Mesenchymal stem cell (in vitro differentiated cells and primary cell): Measurements from ENCODE around the gene LSM10. TPM values are rescaled to one million over a fixed set of nuclear protein-coding genes. Genes with fewer than 3 reads are reported as not detected.

Experiments
- DNase-seq: peaks from one replicate; pipeline ENCODE4 v3.0.0-alpha.2; 2013
- H2AFZ ChIP-seq: one replicate; pipeline ENCODE4 v1.6.1; 2013; ENCODE audit warnings: low read depth, mild to moderate bottlenecking, control low read depth, inconsistent platforms, low read length, moderate library complexity
- H2AK5ac ChIP-seq: 2 replicates; pipeline ENCODE4 v1.6.1; 2013; ENCODE audit warnings: low read length, moderate library complexity, mild to moderate bottlenecking, inconsistent platforms; ENCODE audit not compliant: severe bottlenecking
- H2BK120ac ChIP-seq: one replicate; pipeline ENCODE4 v1.6.1; 2013; ENCODE audit warnings: low read depth, mild to moderate bottlenecking, inconsistent platforms, low read length, moderate library complexity
- H2BK12ac ChIP-seq, 2 experiments: one replicate each; pipeline ENCODE4 v1.6.1; 2013; ENCODE audit warnings: inconsistent platforms in 2 of 2, low read length in 2 of 2, mild to moderate bottlenecking in 2 of 2, moderate library complexity in 2 of 2, control low read depth in 1 of 2
- H2BK15ac ChIP-seq: one replicate; pipeline ENCODE4 v1.6.1; 2013; ENCODE audit warnings: mild to moderate bottlenecking, low read depth, inconsistent platforms; ENCODE audit not compliant: poor library complexity, severe bottlenecking
- H2BK5ac ChIP-seq: 2 replicates; pipeline ENCODE4 v1.6.1; 2013; ENCODE audit warnings: low read depth, mild to moderate bottlenecking, low read length, control low read depth, inconsistent platforms; ENCODE audit not compliant: poor library complexity, severe bottlenecking
- H3K14ac ChIP-seq, 2 experiments: one replicate each; pipeline ENCODE4 v1.6.1; 2013; ENCODE audit warnings: inconsistent platforms in 2 of 2, low read length in 2 of 2, control low read depth in 1 of 2, mild to moderate bottlenecking in 1 of 2, moderate library complexity in 1 of 2
- H3K18ac ChIP-seq, 2 experiments: one replicate each; pipeline ENCODE4 v1.6.1; 2013; ENCODE audit warnings: inconsistent platforms in 2 of 2, low read length in 2 of 2, control low read depth in 1 of 2, low read depth in 1 of 2, mild to moderate bottlenecking in 1 of 2
- H3K23ac ChIP-seq, 2 experiments: one replicate each; pipeline ENCODE4 v1.6.1; 2013; ENCODE audit warnings: inconsistent platforms in 2 of 2, low read length in 2 of 2, mild to moderate bottlenecking in 2 of 2, moderate library complexity in 2 of 2, control low read depth in 1 of 2
- H3K27ac ChIP-seq: 2 replicates; pipeline ENCODE4 v1.5.1; 2013; ENCODE audit warnings: mild to moderate bottlenecking, moderate library complexity, low read length, control low read depth, inconsistent platforms; ENCODE audit not compliant: poor library complexity, severe bottlenecking
- H3K27me3 ChIP-seq, 2 experiments: 2 replicates each; pipeline versions ENCODE4 v1.6.1 to v1.7.0; 2013; ENCODE audit warnings: low read length in 2 of 2, mild to moderate bottlenecking in 2 of 2, moderate library complexity in 2 of 2, control low read depth in 1 of 2, inconsistent platforms in 1 of 2; ENCODE audit not compliant: control insufficient read depth in 1 of 2, insufficient read depth in 1 of 2
- H3K36me3 ChIP-seq, 2 experiments: 2 replicates each; pipeline versions ENCODE4 v1.6.1 to v1.7.0; 2013; ENCODE audit warnings: low read length in 2 of 2, control low read depth in 1 of 2, inconsistent platforms in 1 of 2, low read depth in 1 of 2, mild to moderate bottlenecking in 1 of 2; ENCODE audit not compliant: insufficient read depth in 2 of 2, control insufficient read depth in 1 of 2
- H3K4ac ChIP-seq, 2 experiments: one replicate each; pipeline ENCODE4 v1.6.1; 2013; ENCODE audit warnings: inconsistent platforms in 2 of 2, low read length in 2 of 2, mild to moderate bottlenecking in 2 of 2, moderate library complexity in 2 of 2, control low read depth in 1 of 2, low read depth in 1 of 2
- H3K4me1 ChIP-seq: 2 replicates; pipeline ENCODE4 v1.6.1; 2013; ENCODE audit warnings: low read depth, low read length, control low read depth; ENCODE audit not compliant: control insufficient read depth, insufficient read depth
- H3K4me2 ChIP-seq: 2 replicates; pipeline ENCODE4 v1.6.1; 2013; ENCODE audit warnings: low read length, mild to moderate bottlenecking, inconsistent platforms; ENCODE audit not compliant: poor library complexity, severe bottlenecking
- H3K4me3 ChIP-seq, 2 experiments: 2 replicates each; pipeline versions ENCODE4 v1.5.1 to v1.7.0; 2013; ENCODE audit warnings: low read length in 2 of 2, mild to moderate bottlenecking in 2 of 2, control low read depth in 1 of 2, low read depth in 1 of 2; ENCODE audit not compliant: insufficient read depth in 1 of 2
- H3K79me1 ChIP-seq: replicated peaks from 2 replicates; pipeline ENCODE4 v1.6.1; 2013; ENCODE audit warnings: mild to moderate bottlenecking, control low read depth, low read length, inconsistent platforms; ENCODE audit not compliant: poor library complexity, severe bottlenecking
- H3K9ac ChIP-seq: 2 replicates; pipeline ENCODE4 v1.7.0; 2013; ENCODE audit warnings: mild to moderate bottlenecking, low read length, moderate library complexity
- H3K9me3 ChIP-seq: 2 replicates; pipeline ENCODE4 v1.7.0; 2013; ENCODE audit warnings: mild to moderate bottlenecking, low read length; ENCODE audit not compliant: control insufficient read depth
- H4K8ac ChIP-seq: one replicate; pipeline ENCODE4 v1.6.1; 2013; ENCODE audit warnings: inconsistent platforms, mild to moderate bottlenecking, low read length, moderate library complexity
- H4K91ac ChIP-seq: one replicate; pipeline ENCODE4 v1.6.1; 2013; ENCODE audit warnings: mild to moderate bottlenecking, low read length, inconsistent platforms
- WGBS: methylation state at CpG from one replicate; pipeline ENCODE4 v1.1.7; 2013; ENCODE audit warnings: mixed read lengths; 5-methylcytosine and 5-hydroxymethylcytosine counted together
- polyA plus RNA-seq, 2 experiments: library from polyadenylated mRNA; stranded (reverse); fragments of 200-250 nt; gene quantifications; one replicate each; pipeline ENCODE4 v1.2.3, GENCODE V29; 2013

LSM10 gene
- polyA plus RNA-seq (2013, experiment 1 of 2), result 62.4 TPM
- 61.1 TPM for polyA plus RNA-seq (2013, experiment 2 of 2)

GRCh38 chr1:36397378-36398230 is at the start of gene LSM10:
Gene LSM10 (minus strand): TSS chr1:36397908. CDS start chr1:36394129, 3,779 bp downstream.
- peak within 1 kb of the TSS; percentile 79 for H2AFZ ChIP-seq
- H2BK15ac ChIP-seq, result peak within 1 kb of the TSS; percentile 44
- peak within 1 kb of the TSS; percentile 0 for H2BK120ac ChIP-seq
- H3K14ac ChIP-seq, result peak within 1 kb of the TSS in 1 of 2 experiments; percentile 89
- H3K4me3 ChIP-seq, result peak within 1 kb of the TSS; percentile 85 to 93
- peak within 1 kb of the TSS; percentile 40 to 93 for H3K18ac ChIP-seq
- peaks cover 17 to 19% of the 10 kb centered on the region in 2 experiments for H3K36me3 ChIP-seq
- no peak within 1 kb of the TSS for H2BK12ac ChIP-seq
- 1% methylated on average over 59 of the region's 60 CpGs for WGBS
- no peak within 1 kb of the TSS for H3K23ac ChIP-seq
- H4K91ac ChIP-seq, result peak within 1 kb of the TSS; percentile 44
- H3K27me3 ChIP-seq, result no peaks in the 10 kb centered on the region
- peaks cover 18% of the 10 kb centered on the region for H3K4me1 ChIP-seq
- H3K9me3 ChIP-seq, result no peaks in the 10 kb centered on the region
- peaks cover 23% of the 10 kb centered on the region for H3K79me1 ChIP-seq
- H3K4ac ChIP-seq, result peak within 1 kb of the TSS; percentile 30 to 81
- peak within 1 kb of the TSS; percentile 68 for H3K4me2 ChIP-seq
- DNase-seq, result peak; percentile 99
- H2BK5ac ChIP-seq, result no peak within 1 kb of the TSS
- peak within 1 kb of the TSS; percentile 64 for H3K27ac ChIP-seq
- H4K8ac ChIP-seq, result peak within 1 kb of the TSS; percentile 10
- peak within 1 kb of the TSS; percentile 94 for H3K9ac ChIP-seq
- no peak within 1 kb of the TSS for H2AK5ac ChIP-seq

GRCh38 chr1:36447450-36447849 is 49.7 kb upstream of the LSM10 start:
- no peak overlapping the region for H4K91ac ChIP-seq
- H3K4me1 ChIP-seq, result peaks cover 5% of the 10 kb centered on the region
- H3K23ac ChIP-seq, result no peak overlapping the region
- no peak overlapping the region for H2BK5ac ChIP-seq
- no peak overlapping the region for H3K9ac ChIP-seq
- H2BK12ac ChIP-seq, result no peak overlapping the region
- no peak overlapping the region for H3K27ac ChIP-seq
- no peak overlapping the region for H2BK15ac ChIP-seq
- no peak overlapping the region for H3K4me2 ChIP-seq
- H2AK5ac ChIP-seq, result no peak overlapping the region
- H3K79me1 ChIP-seq, result peaks cover 6% of the 10 kb centered on the region
- no peak overlapping the region for H4K8ac ChIP-seq
- no peak overlapping the region for H3K14ac ChIP-seq
- no peak overlapping the region for H2BK120ac ChIP-seq
- no peak overlapping the region for H3K4me3 ChIP-seq
- no peak overlapping the region for H3K18ac ChIP-seq
- H2AFZ ChIP-seq, result no peak overlapping the region
- H3K9me3 ChIP-seq, result no peaks in the 10 kb centered on the region
- no peaks in the 10 kb centered on the region for H3K27me3 ChIP-seq
- no peak overlapping the region for H3K4ac ChIP-seq
- peaks cover 0 to 7% of the 10 kb centered on the region in 2 experiments for H3K36me3 ChIP-seq
- DNase-seq, result no peak

GRCh38 chr1:36446746-36447145 is 49.0 kb upstream of the LSM10 start:
- no peak overlapping the region for H2AFZ ChIP-seq
- no peaks in the 10 kb centered on the region for H3K27me3 ChIP-seq
- H3K4me3 ChIP-seq, result no peak overlapping the region
- DNase-seq, result no peak
- H3K36me3 ChIP-seq, result peaks cover 0 to 7% of the 10 kb centered on the region in 2 experiments
- WGBS, result 53% methylated on average over 2 of the region's 5 CpGs
- no peak overlapping the region for H3K14ac ChIP-seq
- H3K18ac ChIP-seq, result no peak overlapping the region
- no peak overlapping the region for H2BK15ac ChIP-seq
- no peak overlapping the region for H4K8ac ChIP-seq
- H3K79me1 ChIP-seq, result peaks cover 6% of the 10 kb centered on the region
- H4K91ac ChIP-seq, result no peak overlapping the region
- H3K9ac ChIP-seq, result no peak overlapping the region
- no peak overlapping the region for H3K23ac ChIP-seq
- H2BK5ac ChIP-seq, result no peak overlapping the region
- H3K9me3 ChIP-seq, result no peaks in the 10 kb centered on the region
- H2BK12ac ChIP-seq, result no peak overlapping the region
- no peak overlapping the region for H3K4me2 ChIP-seq
- H2AK5ac ChIP-seq, result no peak overlapping the region
- peaks cover 5% of the 10 kb centered on the region for H3K4me1 ChIP-seq
- H2BK120ac ChIP-seq, result no peak overlapping the region
- H3K4ac ChIP-seq, result no peak overlapping the region
- no peak overlapping the region for H3K27ac ChIP-seq

GRCh38 chr1:36446271-36446670 is 48.6 kb upstream of the LSM10 start:
- Histone ChIP-seq H3K14ac (no peak overlapping the region), H3K9me3 (no peaks in the 10 kb centered on the region), H2BK15ac (no peak overlapping the region), H4K91ac (no peak overlapping the region), H3K18ac (no peak overlapping the region), H3K4me1 (peaks cover 5% of the 10 kb centered on the region), H2BK12ac (no peak overlapping the region), H2BK5ac (no peak overlapping the region), H3K23ac (no peak overlapping the region), H2AK5ac (no peak overlapping the region), H2AFZ (no peak overlapping the region), H3K4ac (no peak overlapping the region), H3K79me1 (peaks cover 6% of the 10 kb centered on the region), H3K27ac (no peak overlapping the region), H3K27me3 (no peaks in the 10 kb centered on the region), H3K4me2 (no peak overlapping the region), H3K9ac (no peak overlapping the region), H4K8ac (no peak overlapping the region), H3K36me3 (peaks cover 0 to 7% of the 10 kb centered on the region in 2 experiments), H3K4me3 (no peak overlapping the region), H2BK120ac (no peak overlapping the region)
- DNase-seq, result peak; percentile 43
- WGBS, result 67% methylated on average over 7 of the region's 8 CpGs
